PC-3 (cell line): Measurements from ENCODE around the gene RPL27A. TPM values are rescaled to one million over a fixed set of nuclear protein-coding genes. Genes with fewer than 3 reads are reported as not detected.

Source experiments
- ATAC-seq: fragments of 200-7000 bp; cut with Tn5 transposase; 2 replicates; pipeline ENCODE4 v1.9.1; 2020; ENCODE audit warnings: mild to moderate bottlenecking, moderate library complexity
- BruUV-seq: library from RNA; stranded (reverse); fragments of 400-500 nt; replicated peaks from 2 replicates; lab custom pipeline; 2021; lab: Mats Ljungman, UMichigan
- CTCF ChIA-PET: fragments of 300-600 bp; sonication (Branson Sonifier 250); formaldehyde crosslinking; loops from one replicate; lab custom pipeline; 2022; ENCODE audit warnings: antibody characterized with exemption; lab: Charles Lee
- POLR2A ChIA-PET: fragments of 300-600 bp; sonication (Branson Sonifier 250); formaldehyde crosslinking; loops from one replicate; lab custom pipeline; 2022; ENCODE audit warnings: antibody characterized with exemption; ENCODE audit not compliant: unreplicated experiment; lab: Charles Lee
- DNase-seq: peaks from one replicate; pipeline ENCODE4 v3.0.0-alpha.2; 2015
- H2AFZ ChIP-seq: fragments of 300-600 bp; sonication (generic); 2 replicates; pipeline ENCODE4 v1.6.0; 2016; ENCODE audit warnings: antibody characterized with exemption, low read length
- H3F3A ChIP-seq: fragments of 300-600 bp; sonication (generic); one replicate; pipeline ENCODE4 v1.6.0; 2017; ENCODE audit warnings: antibody characterized with exemption, low read length, control low read depth, mild to moderate bottlenecking; ENCODE audit not compliant: unreplicated experiment
- H3K27ac ChIP-seq: fragments of 300-600 bp; sonication (generic); 2 replicates; pipeline ENCODE4 v1.5.1; 2016; ENCODE audit warnings: mild to moderate bottlenecking, low read length
- H3K27me3 ChIP-seq: fragments of 300-600 bp; sonication (generic); 2 replicates; pipeline ENCODE4 v1.6.1; 2016; ENCODE audit warnings: low read length, mixed read lengths
- H3K36me3 ChIP-seq: fragments of 300-600 bp; sonication (generic); 2 replicates; pipeline ENCODE4 v1.6.1; 2016; ENCODE audit warnings: low read depth, mixed run types, low read length, mixed read lengths
- H3K4me1 ChIP-seq: fragments of 300-600 bp; sonication (generic); 2 replicates; pipeline ENCODE4 v1.5.1; 2016; ENCODE audit warnings: low read length; ENCODE audit not compliant: insufficient read depth
- H3K4me2 ChIP-seq: fragments of 300-600 bp; sonication (generic); 2 replicates; pipeline ENCODE4 v1.6.0; 2016; ENCODE audit warnings: low read length
- H3K4me3 ChIP-seq: fragments of 300-600 bp; sonication (generic); 2 replicates; pipeline ENCODE4 v1.5.1; 2016; ENCODE audit warnings: mild to moderate bottlenecking, low read length, mixed read lengths
- H3K79me2 ChIP-seq: fragments of 300-600 bp; sonication (generic); 2 replicates; pipeline ENCODE4 v1.6.1; 2017; ENCODE audit warnings: low read length, mixed read lengths
- H3K9ac ChIP-seq: fragments of 300-600 bp; sonication (generic); 2 replicates; pipeline ENCODE4 v1.6.0; 2016; ENCODE audit warnings: mild to moderate bottlenecking, low read length
- H3K9me2 ChIP-seq: fragments of 300-600 bp; sonication (generic); replicated peaks from 2 replicates; pipeline ENCODE4 v1.6.1; 2016; ENCODE audit warnings: mixed run types, low read length, mixed read lengths
- H3K9me3 ChIP-seq: fragments of 300-600 bp; sonication (generic); 2 replicates; pipeline ENCODE4 v1.6.1; 2016; ENCODE audit warnings: low read length, mixed read lengths
- H4K20me1 ChIP-seq: fragments of 300-600 bp; sonication (generic); 2 replicates; pipeline ENCODE4 v1.6.1; 2016; ENCODE audit warnings: low read length, mixed read lengths
- CTCF ChIP-seq: fragments of 300-600 bp; sonication (generic); conservative IDR thresholded peaks from 2 replicates; pipeline ENCODE4 v1.5.1; 2017; ENCODE audit warnings: antibody characterized with exemption, low read depth, mild to moderate bottlenecking, low read length
- EZH2 ChIP-seq: fragments of 300-600 bp; sonication (generic); IDR thresholded peaks from one replicate; pipeline ENCODE4 v1.6.1; 2017; ENCODE audit warnings: antibody characterized with exemption, mild to moderate bottlenecking, low read length; ENCODE audit not compliant: unreplicated experiment
- EZH2phosphoT487 ChIP-seq: fragments of 300-600 bp; sonication (generic); IDR thresholded peaks from 2 replicates; pipeline ENCODE4 v1.6.1; 2018; ENCODE audit warnings: mild to moderate bottlenecking, antibody characterized with exemption, low read length, borderline replicate concordance
- intact Hi-C: fragments of 100-400 bp; cut with micrococcal nuclease; formaldehyde crosslinking; loops from 2 replicates; pipeline ENCODE4 v1.9.0; 2023
- total RNA-seq: library from RNA; depleted of rRNA; stranded (reverse); fragments of >200 nt; gene quantifications from 2 replicates; pipeline ENCODE4 v1.2.3, GENCODE V29; 2014

The RPL27A gene
- total RNA-seq, 1 experiment from 2014 or later: 1,132 TPM

GRCh38 chr11:8705146-8705545 is 22.6 kb downstream of the RPL27A start:
- H4K20me1 ChIP-seq: no peaks in the 10 kb centered on the region
- no peak overlapping the region for H3K4me3 ChIP-seq
- H3K36me3 ChIP-seq: no peaks in the 10 kb centered on the region; the same call in 1 of the 2 replicates
- no peak overlapping the region for H2AFZ ChIP-seq
- H3K27ac ChIP-seq: no peak overlapping the region
- no peaks in the 10 kb centered on the region for H3K27me3 ChIP-seq
- H3K9me3 ChIP-seq: no peaks in the 10 kb centered on the region
- H3K4me1 ChIP-seq: peaks cover 3% of the 10 kb centered on the region
- intact Hi-C loops: no loop called here
- ATAC-seq (no peak), DNase-seq (no peak)
- H3K4me2 ChIP-seq: no peak overlapping the region
- no peaks in the 10 kb centered on the region for H3K9me2 ChIP-seq
- ChIA-PET CTCF (no interaction called here), POLR2A (no interaction called here)
- H3K79me2 ChIP-seq: no peaks in the 10 kb centered on the region
- no TSS peak for BruUV-seq
- no peaks in the 10 kb centered on the region for H3F3A ChIP-seq
- H3K9ac ChIP-seq: no peak overlapping the region
- TF ChIP-seq CTCF (no peak), EZH2 (no peak), EZH2phosphoT487 (no peak)

GRCh38 chr11:8706673-8707432 is 24.3 kb downstream of the RPL27A start:
- no peak overlapping the region for H3K4me3 ChIP-seq
- H2AFZ ChIP-seq: no peak overlapping the region
- H3F3A ChIP-seq: no peaks in the 10 kb centered on the region
- H3K9me2 ChIP-seq: no peaks in the 10 kb centered on the region
- no peaks in the 10 kb centered on the region for H4K20me1 ChIP-seq
- BruUV-seq: no TSS peak
- ChIA-PET CTCF (no interaction called here), POLR2A (no interaction called here)
- H3K4me2 ChIP-seq: no peak overlapping the region
- no peak for DNase-seq
- H3K4me1 ChIP-seq: no peaks in the 10 kb centered on the region
- TF ChIP-seq EZH2: no peak
- no peaks in the 10 kb centered on the region for H3K36me3 ChIP-seq
- H3K27me3 ChIP-seq: no peaks in the 10 kb centered on the region
- H3K9me3 ChIP-seq: no peaks in the 10 kb centered on the region
- intact Hi-C loops: no loop called here
- ATAC-seq: no peak
- H3K9ac ChIP-seq: no peak overlapping the region
- no peak overlapping the region for H3K27ac ChIP-seq
- H3K79me2 ChIP-seq: no peaks in the 10 kb centered on the region

DNA sequence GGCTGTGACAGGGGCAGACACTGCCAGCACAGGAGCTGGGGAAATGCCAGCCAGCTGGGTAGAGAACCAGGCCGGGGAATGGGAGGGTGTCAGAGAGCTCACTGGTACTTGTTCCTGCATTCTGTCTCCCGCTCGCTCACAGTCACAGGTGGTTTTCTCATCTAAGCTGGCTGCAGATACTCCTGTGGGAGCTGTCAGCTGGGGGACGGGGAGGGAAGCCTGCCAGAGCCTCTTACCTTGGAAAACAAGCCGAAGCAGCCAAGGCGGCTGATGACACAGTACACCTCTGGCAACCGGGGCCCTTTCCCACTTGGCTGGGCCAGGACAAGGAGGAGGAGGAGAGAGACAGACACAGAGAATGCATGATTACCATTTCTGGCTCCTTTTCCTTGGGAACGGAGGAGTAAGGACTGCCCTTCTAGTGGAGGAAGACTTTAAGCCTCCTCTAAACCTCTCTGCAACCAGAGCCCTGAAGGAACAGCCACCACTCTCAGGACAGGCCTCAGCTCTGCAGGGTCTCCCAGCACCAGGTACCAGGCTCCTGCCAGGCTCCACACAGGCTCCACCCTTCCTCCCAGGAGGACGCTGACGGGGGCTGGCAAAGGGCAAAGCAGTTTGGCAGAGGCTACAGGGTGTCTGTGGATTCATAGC is 25.1 kb downstream of the RPL27A start:
- DNase-seq (no peak), ATAC-seq (no peak)
- intact Hi-C loops: no loop called here
- Histone ChIP-seq H3K4me2 (no peak overlapping the region), H3K9ac (no peak overlapping the region), H3K9me2 (no peaks in the 10 kb centered on the region), H4K20me1 (no peaks in the 10 kb centered on the region), H3K79me2 (no peaks in the 10 kb centered on the region), H3F3A (no peaks in the 10 kb centered on the region), H3K4me3 (no peak overlapping the region), H3K36me3 (no peaks in the 10 kb centered on the region), H3K27ac (no peak overlapping the region), H3K4me1 (no peaks in the 10 kb centered on the region), H2AFZ (no peak overlapping the region), H3K27me3 (no peaks in the 10 kb centered on the region), H3K9me3 (no peaks in the 10 kb centered on the region)
- ChIA-PET CTCF (no interaction called here), POLR2A (no interaction called here)
- no TSS peak for BruUV-seq
- TF ChIP-seq EZH2phosphoT487 (no peak), EZH2 (no peak), CTCF (no peak)
